Thymus (tissue), 11 donors: ENCODE data around the gene FIGN. TPM values are rescaled to one million over a fixed set of nuclear protein-coding genes. Genes with fewer than 3 reads are reported as not detected.

ENCODE experiments used
- DNase-seq, 9 donors: peaks; one replicate each; pipeline ENCODE4 v3.0.0-alpha.2; 2013; ENCODE audit warnings: low spot score in 9 of 9, low read depth in 6 of 9, missing footprints in 1 of 9
- H3K27ac ChIP-seq, 2 donors: one replicate each; pipeline ENCODE4 v1.5.1; 2013; ENCODE audit warnings: control low read depth in 1 of 2, low read depth in 1 of 2, low read length in 1 of 2, mild to moderate bottlenecking in 1 of 2, moderate library complexity in 1 of 2
- H3K27me3 ChIP-seq, 2 donors: one replicate each; pipeline ENCODE4 v1.5.1; 2013; ENCODE audit warnings: low read length in 1 of 2; ENCODE audit not compliant: control insufficient read depth in 2 of 2, insufficient read depth in 1 of 2
- H3K36me3 ChIP-seq, 2 donors: one replicate each; pipeline ENCODE4 v1.5.1; 2013; ENCODE audit warnings: low read length in 1 of 2, mild to moderate bottlenecking in 1 of 2, moderate library complexity in 1 of 2; ENCODE audit not compliant: control insufficient read depth in 2 of 2, insufficient read depth in 2 of 2
- H3K4me1 ChIP-seq, 2 donors: one replicate each; pipeline ENCODE4 v1.5.1; 2013; ENCODE audit warnings: low read length in 2 of 2; ENCODE audit not compliant: control insufficient read depth in 2 of 2, insufficient read depth in 2 of 2
- H3K4me3 ChIP-seq, 2 donors: one replicate each; pipeline ENCODE4 v1.5.1; 2013; ENCODE audit warnings: low read length in 2 of 2, control low read depth in 1 of 2, mild to moderate bottlenecking in 1 of 2
- H3K9me3 ChIP-seq, 2 donors: one replicate each; pipeline ENCODE4 v1.5.1; 2013; ENCODE audit warnings: low read length in 1 of 2, mild to moderate bottlenecking in 1 of 2; ENCODE audit not compliant: control insufficient read depth in 2 of 2, insufficient read depth in 1 of 2
- WGBS: extraction: QIAGEN DNeasy Blood & Tissue Kit; methylation state at CpG from one replicate; pipeline ENCODE4 v1.1.7; 2013; 5-methylcytosine and 5-hydroxymethylcytosine counted together
- polyA plus RNA-seq: library from polyadenylated mRNA; stranded (reverse); fragments of 200-250 nt; gene quantifications from one replicate; pipeline ENCODE4 v1.2.3, GENCODE V29; 2013
- total RNA-seq: library from RNA; stranded (reverse); fragments of 120-200 nt; gene quantifications from one replicate; pipeline ENCODE4 v1.2.4, GENCODE V29; 2013
- donor health status: healthy.

The FIGN gene
- total and polyA plus RNA-seq, 2 donors, result 0.09 to 0.21 TPM

GRCh38 chr2:163717515-163717914 is 18.3 kb downstream of the FIGN start:
- Histone ChIP-seq H3K4me1 (no peaks in the 10 kb centered on the region), H3K27ac (no peak overlapping the region), H3K36me3 (no peaks in the 10 kb centered on the region), H3K4me3 (no peak overlapping the region), H3K9me3 (no peaks in the 10 kb centered on the region), H3K27me3 (no peaks in the 10 kb centered on the region)
- WGBS, result 86% methylated on average over 5 of the region's 5 CpGs
- no peak for DNase-seq

- DNase-seq, result no peak
- Histone ChIP-seq H3K9me3 (no peaks in the 10 kb centered on the region), H3K27ac (no peak overlapping the region), H3K4me3 (no peak overlapping the region), H3K4me1 (no peaks in the 10 kb centered on the region), H3K36me3 (no peaks in the 10 kb centered on the region), H3K27me3 (no peaks in the 10 kb centered on the region)
- WGBS, result 91% methylated on average over 2 of the region's 2 CpGs
These were observed 19.7 kb downstream of the FIGN start for GRCh38 chr2:163716101-163716500.

- H3K4me3 ChIP-seq, result no peak overlapping the region
- no peak for DNase-seq
- WGBS, result 97% methylated on average over 1 of the region's 1 CpG
- H3K36me3 ChIP-seq, result no peaks in the 10 kb centered on the region
- H3K27ac ChIP-seq, result no peak overlapping the region
- no peaks in the 10 kb centered on the region for H3K27me3 ChIP-seq
- no peaks in the 10 kb centered on the region for H3K4me1 ChIP-seq
- H3K9me3 ChIP-seq, result no peaks in the 10 kb centered on the region
These were observed 20.1 kb downstream of the FIGN start for GRCh38 chr2:163715668-163716067.

- 89% methylated on average over 8 of the region's 8 CpGs for WGBS
- no peak overlapping the region for H3K4me3 ChIP-seq
- DNase-seq, result no peak
- H3K27ac ChIP-seq, result no peak overlapping the region
- H3K9me3 ChIP-seq, result no peaks in the 10 kb centered on the region
- H3K36me3 ChIP-seq, result no peaks in the 10 kb centered on the region
- no peaks in the 10 kb centered on the region for H3K4me1 ChIP-seq
- no peaks in the 10 kb centered on the region for H3K27me3 ChIP-seq
These were observed 20.6 kb downstream of the FIGN start for GRCh38 chr2:163715199-163715598.

- Histone ChIP-seq H3K4me1 (no peaks in the 10 kb centered on the region), H3K4me3 (no peak overlapping the region), H3K36me3 (no peaks in the 10 kb centered on the region), H3K9me3 (no peaks in the 10 kb centered on the region), H3K27ac (no peak overlapping the region), H3K27me3 (no peaks in the 10 kb centered on the region)
- 70% methylated on average over 7 of the region's 7 CpGs for WGBS
- no peak for DNase-seq
These were observed 22.1 kb downstream of the FIGN start for GRCh38 chr2:163713534-163714311.

- no peak overlapping the region for H3K4me3 ChIP-seq
- WGBS, result 79% methylated on average over 5 of the region's 5 CpGs
- H3K9me3 ChIP-seq, result no peaks in the 10 kb centered on the region
- no peak overlapping the region for H3K27ac ChIP-seq
- H3K27me3 ChIP-seq, result no peaks in the 10 kb centered on the region
- no peak for DNase-seq
- H3K4me1 ChIP-seq, result no peaks in the 10 kb centered on the region
- no peaks in the 10 kb centered on the region for H3K36me3 ChIP-seq
These were observed 24.1 kb downstream of the FIGN start for GRCh38 chr2:163711699-163712098.

GRCh38 chr2:163711258-163711657 is 24.6 kb downstream of the FIGN start:
- Histone ChIP-seq H3K27me3 (no peaks in the 10 kb centered on the region), H3K4me3 (no peak overlapping the region), H3K36me3 (no peaks in the 10 kb centered on the region), H3K9me3 (no peaks in the 10 kb centered on the region), H3K4me1 (no peaks in the 10 kb centered on the region), H3K27ac (no peak overlapping the region)
- 93% methylated on average over 4 of the region's 4 CpGs for WGBS
- no peak for DNase-seq

GRCh38 chr2:163709270-163709669 is 26.5 kb downstream of the FIGN start:
- Histone ChIP-seq H3K27ac (no peak overlapping the region), H3K36me3 (no peaks in the 10 kb centered on the region), H3K4me1 (no peaks in the 10 kb centered on the region), H3K4me3 (no peak overlapping the region), H3K27me3 (no peaks in the 10 kb centered on the region), H3K9me3 (no peaks in the 10 kb centered on the region)
- WGBS, result 90% methylated on average over 2 of the region's 2 CpGs
- DNase-seq, result no peak

GRCh38 chr2:163708265-163708664 is 27.5 kb downstream of the FIGN start:
- Histone ChIP-seq H3K4me3 (no peak overlapping the region), H3K27ac (no peak overlapping the region), H3K27me3 (no peaks in the 10 kb centered on the region), H3K9me3 (no peaks in the 10 kb centered on the region), H3K4me1 (no peaks in the 10 kb centered on the region), H3K36me3 (no peaks in the 10 kb centered on the region)
- WGBS, result 95% methylated on average over 4 of the region's 4 CpGs
- no peak for DNase-seq
